ENCODE measurements around the gene MAP1B.

MAP1B gene

DNA sequence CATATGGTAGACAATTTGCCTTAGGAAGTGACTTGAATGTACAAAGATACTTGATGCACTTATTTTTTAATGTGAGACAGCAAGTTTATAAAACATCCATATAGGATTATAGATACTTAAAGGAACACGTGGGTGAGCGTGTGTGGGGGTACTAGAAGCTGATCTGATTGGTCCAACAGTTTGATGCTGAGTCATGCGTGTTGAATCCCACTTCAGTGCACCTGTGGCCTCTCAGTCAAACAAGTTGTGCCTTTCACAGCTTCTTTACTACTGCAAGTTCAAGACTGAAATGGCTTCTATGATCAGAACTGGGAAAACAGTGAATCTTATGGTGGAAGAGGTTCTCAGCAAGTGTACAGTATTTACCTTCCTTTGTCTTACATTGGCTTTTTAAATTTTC lies 98.9 kb downstream of the MAP1B start:
- TF ChIP-seq EZH2 (optimal IDR thresholded peaks at IDR 0.05; ENCODE audit: low read depth, low read length) (no peak), CTCF (IDR thresholded peaks at IDR 0.05; ENCODE audit: low read length) (no peak), EZH2phosphoT487 (IDR thresholded peaks at IDR 0.05; ENCODE audit: low read length) (no peak)
- no peaks in the 10 kb centered on the region for H3K9me3 ChIP-seq (replicated peaks; ENCODE audit: insufficient read depth, low read length)
- H3F3A ChIP-seq (ENCODE audit: insufficient read depth, low read length), result no peaks in the 10 kb centered on the region
- no peaks in the 10 kb centered on the region for H3K79me2 ChIP-seq (ENCODE audit: low read length)
- no peak overlapping the region for H2AFZ ChIP-seq (ENCODE audit: low read length)
- no peak overlapping the region for H3K27ac ChIP-seq (ENCODE audit: low read length)
- H3K4me3 ChIP-seq (ENCODE audit: low read length), result no peak overlapping the region
- no peaks in the 10 kb centered on the region for H3K9me2 ChIP-seq (replicated peaks; ENCODE audit: insufficient read depth, low read length)
- H3K9ac ChIP-seq (ENCODE audit: low read length), result no peak overlapping the region
- no peaks in the 10 kb centered on the region for H4K20me1 ChIP-seq (ENCODE audit: insufficient read depth, low read length)
- H3K27me3 ChIP-seq (replicated peaks; ENCODE audit: insufficient read depth, low read length), result peaks cover 6% of the 10 kb centered on the region; the same call in 1 of the 2 replicates
- no peaks in the 10 kb centered on the region for H3K4me1 ChIP-seq (ENCODE audit: low read length)
- no peak overlapping the region for H3K4me2 ChIP-seq (ENCODE audit: low read depth, low read length)
- no peaks in the 10 kb centered on the region for H3K36me3 ChIP-seq (replicated peaks; ENCODE audit: insufficient read depth, low read length)
- no peak for DNase-seq

GRCh38 chr5:72206994-72207393 lies 99.7 kb downstream of the MAP1B start:
- Histone ChIP-seq H3K27me3 (replicated peaks; ENCODE audit: insufficient read depth, low read length) (peaks cover 6% of the 10 kb centered on the region; the same call in 1 of the 2 replicates), H2AFZ (ENCODE audit: low read length) (no peak overlapping the region), H3K4me3 (ENCODE audit: low read length) (no peak overlapping the region), H3K27ac (ENCODE audit: low read length) (no peak overlapping the region), H3K4me2 (ENCODE audit: low read depth, low read length) (no peak overlapping the region), H3K9ac (ENCODE audit: low read length) (no peak overlapping the region), H3K9me3 (replicated peaks; ENCODE audit: insufficient read depth, low read length) (no peaks in the 10 kb centered on the region), H3K79me2 (ENCODE audit: low read length) (no peaks in the 10 kb centered on the region), H3F3A (ENCODE audit: insufficient read depth, low read length) (no peaks in the 10 kb centered on the region), H3K9me2 (replicated peaks; ENCODE audit: insufficient read depth, low read length) (no peaks in the 10 kb centered on the region), H3K4me1 (ENCODE audit: low read length) (no peaks in the 10 kb centered on the region), H4K20me1 (ENCODE audit: insufficient read depth, low read length) (no peaks in the 10 kb centered on the region), H3K36me3 (replicated peaks; ENCODE audit: insufficient read depth, low read length) (no peaks in the 10 kb centered on the region)
- TF ChIP-seq EZH2phosphoT487 (IDR thresholded peaks at IDR 0.05; ENCODE audit: low read length) (no peak), CTCF (IDR thresholded peaks at IDR 0.05; ENCODE audit: low read length) (no peak), EZH2 (optimal IDR thresholded peaks at IDR 0.05; ENCODE audit: low read depth, low read length) (no peak)
- DNase-seq, result no peak

DNA sequence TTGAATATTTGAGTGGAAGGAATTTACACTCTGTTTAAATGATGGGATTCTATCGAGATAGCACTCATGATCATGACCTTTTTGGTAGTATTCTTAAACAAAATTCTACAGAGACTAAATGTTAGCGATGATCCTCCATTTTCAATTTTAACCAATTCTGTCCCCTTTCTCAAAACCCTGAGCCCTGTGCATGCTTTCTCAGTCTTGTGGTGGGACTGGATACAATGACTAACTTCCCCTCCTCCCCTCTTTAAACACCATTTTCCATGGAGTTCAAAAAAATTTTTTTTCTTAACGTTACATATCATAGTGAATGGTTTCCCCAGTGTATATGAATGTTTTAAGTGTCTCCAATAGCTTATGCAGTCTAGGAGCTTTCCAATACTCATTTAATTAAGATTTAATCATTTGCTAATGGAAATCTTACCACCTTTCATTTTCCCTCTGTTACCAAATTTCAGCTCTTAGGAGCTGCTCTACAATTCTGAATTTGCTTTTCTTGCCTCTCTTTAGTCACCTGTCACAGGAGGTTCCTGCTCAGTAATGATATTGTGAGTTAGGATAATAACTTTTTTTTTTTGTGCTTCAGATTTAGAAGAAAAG lies 101.2 kb downstream of the MAP1B start:
- H3K27ac ChIP-seq (ENCODE audit: low read length), result no peak overlapping the region
- H3K4me1 ChIP-seq (ENCODE audit: low read length), result no peaks in the 10 kb centered on the region
- no peak for DNase-seq
- H3K9me3 ChIP-seq (replicated peaks; ENCODE audit: insufficient read depth, low read length), result no peaks in the 10 kb centered on the region
- no peaks in the 10 kb centered on the region for H3F3A ChIP-seq (ENCODE audit: insufficient read depth, low read length)
- no peaks in the 10 kb centered on the region for H3K79me2 ChIP-seq (ENCODE audit: low read length)
- H2AFZ ChIP-seq (ENCODE audit: low read length), result no peak overlapping the region
- H3K36me3 ChIP-seq (replicated peaks; ENCODE audit: insufficient read depth, low read length), result no peaks in the 10 kb centered on the region
- no peaks in the 10 kb centered on the region for H3K9me2 ChIP-seq (replicated peaks; ENCODE audit: insufficient read depth, low read length)
- TF ChIP-seq EZH2 (optimal IDR thresholded peaks at IDR 0.05; ENCODE audit: low read depth, low read length) (no peak), CTCF (IDR thresholded peaks at IDR 0.05; ENCODE audit: low read length) (no peak), EZH2phosphoT487 (IDR thresholded peaks at IDR 0.05; ENCODE audit: low read length) (no peak)
- no peaks in the 10 kb centered on the region for H4K20me1 ChIP-seq (ENCODE audit: insufficient read depth, low read length)
- H3K9ac ChIP-seq (ENCODE audit: low read length), result no peak overlapping the region
- H3K27me3 ChIP-seq (replicated peaks; ENCODE audit: insufficient read depth, low read length), result no peaks in the 10 kb centered on the region
- H3K4me2 ChIP-seq (ENCODE audit: low read depth, low read length), result no peak overlapping the region
- no peak overlapping the region for H3K4me3 ChIP-seq (ENCODE audit: low read length)

Data from MM.1S (cell line).